HepG2 (cell line): ENCODE measurements around the gene ACTN1. TPM values are rescaled to one million over a fixed set of nuclear protein-coding genes. Genes with fewer than 3 reads are reported as not detected.

Experiments used
- BATF2 ChIP-seq: sonication (generic); formaldehyde crosslinking; IDR thresholded peaks from 2 replicates; pipeline ENCODE4 v1.8.0; 2022; ENCODE audit warnings: mild to moderate bottlenecking, missing genetic modification reagents, moderate library complexity
- BORCS8-MEF2B ChIP-seq: sonication (generic); formaldehyde crosslinking; IDR thresholded peaks from 2 replicates; pipeline ENCODE4 v1.8.0; 2022; ENCODE audit warnings: mild to moderate bottlenecking, missing genetic modification reagents
- CREB1 ChIP-seq, 2 experiments: fragments of 450-650 bp in 1 of 2; IDR thresholded peaks; 2 replicates each; pipeline ENCODE4 v1.6.1; 2016 to 2017; ENCODE audit warnings: control low read depth in 1 of 2, mild to moderate bottlenecking in 1 of 2, missing compliant biosample characterization in 1 of 2, missing genetic modification characterization in 1 of 2
- HOXA5 ChIP-seq: sonication (generic); formaldehyde crosslinking; IDR thresholded peaks from 2 replicates; pipeline ENCODE4 v1.4.0; 2020; ENCODE audit warnings: missing genetic modification reagents
- MIER3 ChIP-seq: IDR thresholded peaks from 2 replicates; pipeline ENCODE4 v1.6.1; 2016; ENCODE audit warnings: missing compliant biosample characterization, borderline replicate concordance
- RXRA ChIP-seq: sonication (generic); formaldehyde crosslinking; IDR thresholded peaks from 2 replicates; pipeline ENCODE4 v1.5.1; 2020; ENCODE audit warnings: missing genetic modification reagents
- SALL2 ChIP-seq: sonication (generic); formaldehyde crosslinking; IDR thresholded peaks from 2 replicates; pipeline ENCODE4 v1.8.1; 2023; ENCODE audit warnings: mild to moderate bottlenecking, missing genetic modification reagents, inconsistent platforms
- TEF ChIP-seq: sonication (generic); formaldehyde crosslinking; IDR thresholded peaks from 2 replicates; pipeline ENCODE4 v1.5.0; 2020; ENCODE audit warnings: missing genetic modification reagents
- TFAP4 ChIP-seq: sonication (generic); IDR thresholded peaks from 2 replicates; pipeline ENCODE4 v1.6.1; 2016; ENCODE audit warnings: low read depth, borderline replicate concordance
- ZNF12 ChIP-seq: sonication (generic); formaldehyde crosslinking; IDR thresholded peaks from 2 replicates; pipeline ENCODE4 v1.5.0; 2020; ENCODE audit warnings: missing genetic modification reagents
- ZNF292 ChIP-seq: sonication (generic); formaldehyde crosslinking; IDR thresholded peaks from 2 replicates; pipeline ENCODE4 v1.8.1; 2022; ENCODE audit warnings: mild to moderate bottlenecking, low read depth, missing genetic modification reagents, borderline replicate concordance
- ZNF501 ChIP-seq: sonication (generic); formaldehyde crosslinking; IDR thresholded peaks from 2 replicates; pipeline ENCODE4 v1.5.1; 2020; ENCODE audit warnings: mild to moderate bottlenecking, moderate library complexity, missing genetic modification reagents
- ZNF788 ChIP-seq: sonication (generic); formaldehyde crosslinking; IDR thresholded peaks from 2 replicates; pipeline ENCODE4 v1.5.0; 2020; ENCODE audit warnings: mild to moderate bottlenecking, missing genetic modification reagents, borderline replicate concordance
- polyA plus RNA-seq, 8 experiments: library from polyadenylated mRNA; depleted of rRNA in 3 of 8; stranded (reverse) in 7 of 8; unstranded in 1 of 8; fragments of >200 nt; fragmentation: Illumina TruSeq in 4 of 8; extraction: Trizol in 4 of 8; gene quantifications; 2 replicates each; pipeline versions ENCODE4 v1.2.1 to v1.2.3, GENCODE V29; 2011 to 2016; ENCODE audit warnings: low read depth in 4 of 8, missing spikeins in 1 of 8, mixed read lengths in 1 of 8; ENCODE audit not compliant: insufficient read depth in 1 of 8
- total RNA-seq, 5 experiments: library from RNA; depleted of rRNA; stranded (reverse); fragments of >200 nt; fragmentation: Illumina TruSeq; extraction: Trizol; gene quantifications; 2 replicates each; pipeline ENCODE4 v1.2.3, GENCODE V29; 2016; ENCODE audit warnings: low read depth in 1 of 5
- TF ChIP-seq, protein P1 (sequence below): sonication (generic); formaldehyde crosslinking; IDR thresholded peaks from 2 replicates; pipeline ENCODE4 v1.8.0; 2022; ENCODE audit warnings: missing genetic modification reagents, mild to moderate bottlenecking, borderline replicate concordance
- TF ChIP-seq, protein P2 (sequence below): sonication (generic); formaldehyde crosslinking; IDR thresholded peaks from 2 replicates; pipeline ENCODE4 v1.5.0; 2020; ENCODE audit warnings: mild to moderate bottlenecking, missing genetic modification reagents

The ACTN1 gene
- total and polyA plus RNA-seq, 2 of the 13 experiments (the other 11 are each of a cell fraction or from before 2014, with no cell fraction given): 58.6 to 162 TPM

DNA sequence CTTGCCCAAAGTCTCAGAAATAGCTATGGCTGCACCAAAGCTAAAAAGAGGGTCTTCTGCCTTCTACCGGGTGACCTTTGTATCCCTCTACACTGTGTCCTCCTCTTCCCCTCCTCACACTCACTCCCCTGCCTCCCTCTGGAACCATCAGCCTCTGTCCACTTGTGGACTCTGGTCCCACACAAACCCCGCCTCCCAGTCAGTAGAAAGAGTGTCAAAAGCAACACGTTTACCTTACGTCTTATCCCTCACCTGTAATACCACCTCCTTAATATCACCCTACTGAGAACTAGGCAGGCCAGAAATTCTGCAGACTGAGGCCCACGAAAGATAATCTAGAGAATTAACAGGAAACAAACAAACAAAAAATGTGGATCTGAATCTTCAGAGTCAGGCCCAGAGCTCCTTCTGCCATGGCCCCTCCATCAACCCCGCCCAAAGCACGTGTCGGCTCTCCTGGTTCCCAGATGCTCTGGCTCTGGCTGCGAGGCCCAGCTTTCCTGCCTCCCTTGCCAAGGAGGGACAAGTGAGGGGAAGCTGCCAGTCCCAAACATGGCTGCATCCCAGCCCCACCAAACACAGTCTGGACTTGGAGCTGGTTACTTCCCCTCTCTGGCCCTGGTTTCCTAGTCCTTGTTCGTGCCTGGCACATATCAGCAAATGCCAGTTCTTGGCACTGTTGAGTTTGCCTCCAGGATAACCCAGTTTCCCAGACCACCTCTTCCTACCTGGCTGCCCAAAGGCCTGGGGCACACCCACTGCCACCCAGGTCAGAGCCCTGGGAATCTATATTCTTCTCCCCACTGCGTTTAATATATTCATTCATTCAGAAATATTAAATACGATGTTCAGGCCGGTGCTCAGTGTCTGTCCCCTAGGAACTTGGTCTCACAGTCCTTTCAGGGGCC, 2.7 kb downstream of the ACTN1 start (continued):
- peak; percentile 80 for TF ChIP-seq ZNF501
- peak; percentile 72; the same call in 1 of the 2 replicates for TF ChIP-seq ZNF292
- TF ChIP-seq BATF2 (CRISPR knock-in tag): peak; percentile 51; the same call in 1 of the 2 replicates
- peak; percentile 17; the same call in 1 of the 2 replicates for TF ChIP-seq RXRA (CRISPR knock-in tag)
- 0 out of 2 replicates have a peak, but pooled peaks have one; percentile 13 for TF ChIP-seq BORCS8-MEF2B (CRISPR knock-in tag)
- no peak for TF ChIP-seq TEF (CRISPR knock-in tag)
- TF ChIP-seq, protein P1, sequence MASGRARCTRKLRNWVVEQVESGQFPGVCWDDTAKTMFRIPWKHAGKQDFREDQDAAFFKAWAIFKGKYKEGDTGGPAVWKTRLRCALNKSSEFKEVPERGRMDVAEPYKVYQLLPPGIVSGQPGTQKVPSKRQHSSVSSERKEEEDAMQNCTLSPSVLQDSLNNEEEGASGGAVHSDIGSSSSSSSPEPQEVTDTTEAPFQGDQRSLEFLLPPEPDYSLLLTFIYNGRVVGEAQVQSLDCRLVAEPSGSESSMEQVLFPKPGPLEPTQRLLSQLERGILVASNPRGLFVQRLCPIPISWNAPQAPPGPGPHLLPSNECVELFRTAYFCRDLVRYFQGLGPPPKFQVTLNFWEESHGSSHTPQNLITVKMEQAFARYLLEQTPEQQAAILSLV (CRISPR knock-in tag): 0 out of 2 replicates have a peak, but pooled peaks have one; percentile 49
- TF ChIP-seq SALL2 (CRISPR knock-in tag): no peak
- no peak for TF ChIP-seq ZNF12 (CRISPR knock-in tag)
- TF ChIP-seq TFAP4: 0 out of 2 replicates have a peak, but pooled peaks have one; percentile 23
- TF ChIP-seq ZNF788: peak; percentile 63; the same call in 1 of the 2 replicates
- TF ChIP-seq, protein P2, sequence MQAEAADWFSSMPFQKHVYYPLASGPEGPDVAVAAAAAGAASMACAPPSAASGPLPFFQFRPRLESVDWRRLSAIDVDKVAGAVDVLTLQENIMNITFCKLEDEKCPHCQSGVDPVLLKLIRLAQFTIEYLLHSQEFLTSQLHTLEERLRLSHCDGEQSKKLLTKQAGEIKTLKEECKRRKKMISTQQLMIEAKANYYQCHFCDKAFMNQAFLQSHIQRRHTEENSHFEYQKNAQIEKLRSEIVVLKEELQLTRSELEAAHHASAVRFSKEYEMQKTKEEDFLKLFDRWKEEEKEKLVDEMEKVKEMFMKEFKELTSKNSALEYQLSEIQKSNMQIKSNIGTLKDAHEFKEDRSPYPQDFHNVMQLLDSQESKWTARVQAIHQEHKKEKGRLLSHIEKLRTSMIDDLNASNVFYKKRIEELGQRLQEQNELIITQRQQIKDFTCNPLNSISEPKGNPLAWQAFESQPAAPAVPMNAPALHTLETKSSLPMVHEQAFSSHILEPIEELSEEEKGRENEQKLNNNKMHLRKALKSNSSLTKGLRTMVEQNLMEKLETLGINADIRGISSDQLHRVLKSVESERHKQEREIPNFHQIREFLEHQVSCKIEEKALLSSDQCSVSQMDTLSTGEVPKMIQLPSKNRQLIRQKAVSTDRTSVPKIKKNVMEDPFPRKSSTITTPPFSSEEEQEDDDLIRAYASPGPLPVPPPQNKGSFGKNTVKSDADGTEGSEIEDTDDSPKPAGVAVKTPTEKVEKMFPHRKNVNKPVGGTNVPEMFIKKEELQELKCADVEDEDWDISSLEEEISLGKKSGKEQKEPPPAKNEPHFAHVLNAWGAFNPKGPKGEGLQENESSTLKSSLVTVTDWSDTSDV (CRISPR knock-in tag): no peak
- 0 out of 2 replicates have a peak, but pooled peaks have one; percentile 46 for TF ChIP-seq HOXA5 (CRISPR knock-in tag)
- TF ChIP-seq MIER3 (CRISPR knock-in tag): 0 out of 2 replicates have a peak, but pooled peaks have one; percentile 22
- no peak for TF ChIP-seq CREB1 (IDR thresholded peaks at IDR 0.05)
- TF ChIP-seq CREB1 (CRISPR knock-in tag; IDR thresholded peaks at IDR 0.05): peak; percentile 55
